GM19043 (cell line): Measurements from ENCODE around the gene GUCY2D.
"Not testable (repeated sequence)": the region's sequence is repeated elsewhere in the genome, so short reads cannot be mapped to it uniquely, and the experiment has no call there.

Experiments
- ATAC-seq: cut with Tn5 transposase; IDR thresholded peaks from one replicate; pipeline ENCODE4 v1.9.1; 2021; ENCODE audit warnings: low read depth; ENCODE audit not compliant: unreplicated experiment

Gene GUCY2D

DNA sequence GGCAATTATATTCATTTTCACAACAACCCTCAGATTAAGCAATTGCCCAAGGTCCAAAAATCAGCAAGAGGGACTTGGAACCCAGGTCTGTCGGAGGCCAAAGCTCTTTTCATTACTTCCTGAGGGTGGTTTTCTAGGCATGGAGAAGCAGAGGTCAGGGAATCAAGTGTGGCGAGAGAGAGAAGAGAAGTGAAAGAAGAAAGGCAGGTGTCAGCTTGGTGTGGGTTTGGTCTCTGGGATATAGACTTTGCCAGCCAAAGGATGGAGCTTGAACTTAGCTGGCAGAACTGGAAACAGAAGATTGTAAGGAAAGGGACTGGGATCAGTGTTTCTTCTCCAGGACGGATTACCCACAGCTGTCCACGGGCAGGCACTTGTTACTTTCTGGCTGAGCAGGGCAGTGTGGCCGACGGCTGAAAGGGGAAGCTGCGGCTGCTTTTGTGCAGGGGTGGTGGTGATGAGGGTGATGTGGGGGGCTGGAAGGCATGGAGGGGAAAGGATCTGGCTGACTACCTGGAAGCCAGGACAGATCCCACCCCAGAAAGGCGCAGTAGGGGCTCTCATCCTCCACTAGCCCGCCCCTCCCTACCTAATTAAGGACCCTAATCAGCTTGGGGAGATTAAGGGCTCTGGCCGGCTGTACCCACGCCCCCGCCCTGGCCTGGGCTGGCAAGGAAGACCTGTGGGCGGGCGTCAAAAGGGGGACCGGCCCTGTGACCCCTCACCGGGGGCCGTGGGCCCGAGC is at the start of gene GUCY2D:
Gene GUCY2D (plus strand): TSS at position 640 of the 745 bp plus-strand sequence. CDS start 433 bp downstream, outside the sequence.
- no peak for ATAC-seq

DNA sequence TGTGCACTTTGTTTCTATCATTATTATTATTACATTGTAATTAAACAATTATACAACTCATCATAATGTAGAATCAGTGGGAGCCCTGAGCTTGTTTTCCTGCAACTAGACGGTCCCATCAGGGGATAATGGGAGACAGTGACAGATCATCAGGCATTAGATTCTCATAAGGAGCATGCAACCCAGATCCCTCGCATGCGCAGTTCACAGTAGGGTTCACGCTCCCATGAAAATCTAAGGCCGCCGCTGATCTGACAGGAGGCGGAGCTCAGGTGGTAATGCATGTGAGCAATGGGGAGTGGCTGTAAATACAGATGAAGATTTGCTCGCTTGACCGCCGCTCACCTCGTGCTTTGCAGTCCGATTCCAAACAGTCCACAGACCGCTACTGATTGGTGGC is 49.1 kb upstream of the GUCY2D start:
- ATAC-seq, result not testable (repeated sequence)

DNA sequence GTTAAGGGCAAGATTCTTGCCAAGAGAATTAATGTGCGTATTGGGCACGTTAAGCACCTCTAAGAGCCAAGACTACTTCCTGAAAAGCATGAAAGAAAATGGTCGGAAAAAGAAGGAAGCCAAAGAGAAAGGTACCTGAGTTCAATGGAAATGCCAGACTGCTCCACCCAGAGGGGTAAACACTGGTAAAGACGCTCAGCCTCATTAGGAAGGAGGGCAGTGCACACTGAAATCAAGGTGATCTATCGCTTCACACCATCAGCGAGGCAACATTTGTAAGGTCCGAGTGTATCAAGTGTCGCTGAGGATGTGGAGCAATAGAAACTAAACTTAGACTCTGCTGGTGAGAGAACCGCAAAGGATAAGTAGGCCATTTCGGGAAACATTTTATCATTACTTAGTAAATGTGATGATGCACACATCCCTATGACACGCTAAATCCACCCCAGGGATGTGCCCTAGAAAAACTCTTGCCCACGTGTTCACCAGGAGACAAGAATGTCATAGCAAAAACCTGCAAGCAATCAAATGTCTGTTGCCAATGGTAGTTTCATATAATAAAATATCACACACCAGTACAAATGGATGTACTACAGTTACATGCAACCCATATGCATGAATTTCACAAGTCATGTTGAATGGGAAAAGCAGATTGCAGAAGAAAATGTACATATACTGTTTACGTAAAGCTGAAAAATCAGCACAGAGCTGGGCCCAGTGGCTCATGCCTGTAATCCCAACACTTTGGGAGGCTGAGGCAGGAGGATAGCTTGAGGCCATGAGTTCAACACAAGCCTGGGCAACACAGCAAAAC is 46.8 kb upstream of the GUCY2D start:
- no peak for ATAC-seq

DNA sequence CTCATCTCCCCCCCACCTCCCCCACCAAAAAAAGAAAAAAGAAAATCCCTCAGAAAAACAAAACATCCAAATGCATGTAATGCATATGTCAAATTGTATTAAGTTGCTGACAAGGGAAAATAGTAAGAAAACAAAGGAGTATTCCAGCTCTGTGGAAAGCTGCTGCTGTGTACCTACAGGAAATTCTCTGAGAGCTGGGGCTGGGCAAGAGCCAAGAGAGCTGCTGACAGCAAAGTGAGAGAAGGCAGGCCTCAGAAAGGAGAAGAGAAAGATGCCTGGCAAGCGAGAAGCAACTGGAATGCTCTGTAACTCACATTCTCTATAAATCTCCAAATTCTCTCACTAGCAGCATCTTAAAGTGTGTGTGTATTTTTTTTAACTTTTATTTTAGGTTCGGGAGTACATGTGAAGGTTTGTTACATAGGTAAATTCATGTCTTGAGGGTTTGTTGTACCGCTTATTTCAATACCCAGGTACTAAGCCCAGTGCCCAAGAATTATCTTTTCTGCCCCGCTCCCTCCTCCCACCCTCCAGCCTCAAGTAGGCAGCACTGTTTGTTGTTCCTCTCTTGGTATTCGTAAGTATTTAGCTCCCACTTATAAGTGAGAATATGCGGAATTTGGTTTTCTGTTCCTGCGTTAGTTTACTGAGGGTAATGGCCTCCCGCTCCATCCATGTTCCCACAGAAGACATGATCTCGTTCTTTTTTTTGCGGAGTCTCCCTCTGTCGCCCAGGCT is 46.0 kb upstream of the GUCY2D start:
- no peak for ATAC-seq

DNA sequence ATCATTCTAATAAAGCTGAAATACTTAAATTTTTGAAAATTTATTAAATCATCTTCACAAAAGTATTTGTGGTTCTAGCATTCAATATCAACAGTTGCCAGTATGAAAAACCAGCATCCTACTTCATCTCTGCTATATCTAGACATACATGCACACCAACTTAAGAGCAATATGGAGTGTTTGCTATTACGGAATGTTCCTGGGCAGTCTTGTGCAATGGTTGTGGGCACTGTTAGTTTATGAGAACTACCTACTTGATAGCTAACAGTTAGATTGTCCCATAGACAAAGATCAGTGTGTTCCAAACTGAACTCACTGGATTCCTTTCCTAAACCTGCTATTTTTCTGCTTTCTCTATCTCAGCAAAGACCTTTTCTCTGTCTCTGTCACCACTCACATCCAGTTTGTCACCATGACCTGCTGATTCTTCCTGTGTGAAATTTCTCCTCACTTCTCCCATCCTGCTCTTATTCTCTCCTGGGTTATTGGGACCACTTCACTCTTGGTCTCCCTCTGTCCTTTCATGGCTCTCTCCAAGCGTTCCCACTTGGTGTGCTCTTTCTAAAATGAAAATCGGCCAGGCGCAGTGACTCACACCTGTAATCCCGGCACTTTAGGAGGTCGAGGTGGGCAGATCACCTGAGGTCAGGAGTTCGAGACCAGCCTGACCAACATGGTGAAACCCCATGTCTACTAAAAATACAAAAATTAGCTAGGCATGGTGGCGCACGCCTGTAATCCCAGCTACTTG is 42.7 kb upstream of the GUCY2D start:
- no peak for ATAC-seq

DNA sequence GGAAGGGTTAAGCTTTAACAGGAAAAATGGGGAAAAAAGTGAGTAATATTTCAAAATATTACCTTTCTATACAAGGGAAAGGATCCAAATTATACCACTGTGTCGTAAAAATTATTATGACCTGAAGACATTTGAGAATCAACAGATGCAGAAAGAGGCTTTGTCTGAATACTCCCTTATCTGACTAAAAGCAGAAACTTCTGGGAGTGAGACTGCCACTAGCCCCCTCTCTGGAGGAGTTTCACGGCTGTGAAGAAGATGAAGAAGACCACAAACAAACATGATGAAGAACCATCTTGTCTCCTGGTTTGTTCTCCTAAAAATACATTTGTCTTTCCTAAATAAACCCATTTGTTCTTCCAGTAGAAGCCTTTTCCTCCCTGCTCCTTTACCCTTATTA is 41.0 kb upstream of the GUCY2D start:
- ATAC-seq, result no peak

DNA sequence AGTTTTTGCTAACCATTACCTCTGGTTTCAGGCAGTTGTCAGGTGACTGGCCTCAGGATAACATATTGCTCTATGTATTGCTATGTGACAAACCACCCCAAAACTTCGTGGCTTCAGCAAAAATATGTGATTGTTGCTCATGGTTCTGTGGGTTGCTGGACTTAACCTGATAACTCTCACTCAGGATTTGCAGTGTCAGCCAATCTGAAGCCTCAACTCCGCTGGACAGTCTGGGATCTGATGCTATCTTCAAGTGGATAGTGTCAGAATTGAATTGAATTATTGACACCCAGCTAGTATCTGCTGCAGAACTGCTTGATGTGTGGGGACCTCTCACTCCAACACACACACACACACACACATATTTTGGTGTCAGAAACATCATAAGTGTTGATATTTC is 34.7 kb upstream of the GUCY2D start:
- ATAC-seq, result no peak

DNA sequence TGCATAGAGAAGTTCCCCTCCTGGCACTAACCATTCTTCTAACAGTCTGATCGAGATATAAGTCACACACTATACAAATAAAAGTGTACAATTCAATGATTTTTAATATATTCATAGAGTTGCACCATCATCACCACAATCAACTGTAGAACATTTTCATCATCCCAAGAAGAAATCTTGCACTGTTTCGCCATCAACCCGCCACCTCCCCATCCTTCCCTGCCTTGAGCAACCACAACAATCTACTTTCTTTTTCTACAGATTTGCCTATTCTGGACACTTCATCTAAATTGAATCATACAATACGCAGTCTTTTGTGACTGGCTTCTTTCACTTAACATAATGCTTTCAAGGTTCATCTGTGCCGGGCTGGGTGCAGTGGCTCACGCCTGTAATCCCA is 33.0 kb upstream of the GUCY2D start:
- ATAC-seq, result no peak

DNA sequence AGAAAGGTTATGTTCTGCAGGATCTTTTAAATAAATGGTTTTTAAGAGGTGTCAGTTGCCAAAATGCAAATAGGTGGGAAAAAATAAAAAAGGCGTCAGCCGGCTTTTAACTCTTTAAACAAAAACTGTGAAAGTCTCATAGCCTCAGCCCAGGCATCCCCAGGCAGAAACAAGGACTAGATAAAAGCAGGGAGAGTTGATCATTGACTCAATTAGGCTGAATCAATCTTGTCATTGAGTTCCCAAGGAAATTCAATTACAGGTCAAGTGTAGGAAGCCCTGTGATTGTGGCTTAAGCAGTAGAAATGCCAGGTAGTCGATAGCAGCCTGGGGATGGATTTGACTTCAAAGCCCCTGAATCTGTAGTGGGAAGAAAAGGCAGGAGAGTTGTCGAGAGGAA is 30.8 kb upstream of the GUCY2D start:
- ATAC-seq, result no peak

DNA sequence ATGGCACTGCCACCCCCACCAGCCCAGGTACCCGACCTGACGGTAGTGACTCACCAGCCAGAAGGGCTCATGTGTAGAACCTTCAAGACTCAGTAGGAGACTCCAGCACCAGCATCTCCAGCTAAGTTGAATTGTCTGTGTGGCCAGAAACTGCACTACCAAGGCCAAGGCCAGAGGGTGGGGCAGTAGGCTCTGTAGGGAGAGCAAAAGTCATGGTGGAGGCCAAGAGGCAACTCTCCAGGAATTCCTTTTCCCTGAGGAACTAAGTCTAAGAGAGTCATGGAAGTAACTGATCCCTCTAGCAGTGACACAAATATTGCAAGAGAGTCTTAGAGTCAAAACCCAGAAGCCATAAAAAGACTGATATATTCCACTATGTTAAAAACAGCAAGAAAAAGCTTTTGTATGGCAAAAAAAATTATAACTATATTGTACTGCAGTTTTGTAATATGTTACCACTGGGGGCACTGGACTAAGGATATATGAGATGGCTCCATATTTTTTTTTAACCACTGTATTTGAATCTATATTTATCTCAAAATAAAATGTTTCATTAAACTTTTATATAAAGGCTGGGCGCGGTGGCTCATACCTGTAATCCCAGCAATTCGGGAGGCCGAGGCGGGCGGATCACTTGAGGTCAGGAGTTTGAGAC is 30.2 kb upstream of the GUCY2D start:
- ATAC-seq, result no peak

DNA sequence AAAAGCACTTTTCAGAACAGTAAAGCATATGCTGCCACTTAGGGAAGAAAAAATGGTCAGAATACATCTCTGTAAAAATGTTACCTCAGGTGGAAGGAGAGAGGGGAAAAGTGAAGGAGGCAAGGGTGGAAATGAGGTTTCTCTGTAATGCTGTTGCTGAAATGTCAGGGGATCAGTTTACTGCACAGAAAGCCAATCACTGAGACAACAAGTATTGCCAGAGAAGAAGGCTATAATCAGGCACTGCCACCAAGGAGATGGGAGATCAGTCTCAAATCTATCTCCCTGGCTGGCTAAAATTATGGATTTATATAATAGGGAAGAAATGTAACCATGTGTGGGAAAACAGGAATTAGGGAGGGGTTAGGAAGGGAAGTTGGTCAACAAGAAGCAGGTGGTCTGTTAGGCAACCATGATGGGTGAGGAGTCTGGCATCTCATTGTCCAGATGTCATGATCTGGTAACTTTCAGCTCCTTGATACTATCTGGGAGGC is 27.7 kb upstream of the GUCY2D start:
- no peak for ATAC-seq

DNA sequence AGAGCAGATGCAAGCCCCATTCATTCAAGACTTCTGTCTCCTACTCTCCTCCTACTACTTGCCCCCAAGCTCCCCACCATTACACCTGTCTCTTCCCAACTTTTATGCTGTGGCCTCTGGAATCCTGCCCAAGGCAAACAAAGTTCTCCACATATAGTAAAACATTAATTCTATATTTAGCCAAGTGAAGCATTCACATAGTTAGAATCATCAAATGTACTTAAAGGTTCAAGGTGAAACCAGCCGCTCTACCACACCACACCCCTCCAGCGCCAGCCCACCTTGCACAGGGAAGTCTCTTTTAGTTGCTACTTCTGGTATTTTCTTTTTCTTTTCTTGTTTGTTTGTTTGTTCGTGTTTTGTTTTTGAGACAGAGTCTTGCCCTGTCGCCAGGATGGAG is 25.4 kb upstream of the GUCY2D start:
- ATAC-seq, result no peak

DNA sequence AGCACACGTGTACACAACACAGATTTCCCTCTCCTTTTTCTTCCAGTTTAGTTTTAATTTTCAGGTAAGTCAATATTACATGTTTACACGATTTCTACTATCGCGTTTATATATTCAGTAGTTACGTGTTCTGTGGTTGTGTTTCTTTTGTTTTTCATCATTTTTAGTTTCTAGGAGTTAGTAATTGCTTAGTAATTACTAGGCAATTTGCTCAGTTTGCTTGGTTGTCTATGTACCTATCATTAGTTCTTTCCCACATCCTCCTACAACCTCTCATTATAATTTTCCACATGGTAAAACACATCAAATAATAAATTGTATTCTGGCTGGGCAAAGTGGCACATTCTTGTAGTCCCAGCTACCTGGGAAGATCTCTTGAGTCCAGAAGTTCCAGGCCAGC is 24.6 kb upstream of the GUCY2D start:
- no peak for ATAC-seq

DNA sequence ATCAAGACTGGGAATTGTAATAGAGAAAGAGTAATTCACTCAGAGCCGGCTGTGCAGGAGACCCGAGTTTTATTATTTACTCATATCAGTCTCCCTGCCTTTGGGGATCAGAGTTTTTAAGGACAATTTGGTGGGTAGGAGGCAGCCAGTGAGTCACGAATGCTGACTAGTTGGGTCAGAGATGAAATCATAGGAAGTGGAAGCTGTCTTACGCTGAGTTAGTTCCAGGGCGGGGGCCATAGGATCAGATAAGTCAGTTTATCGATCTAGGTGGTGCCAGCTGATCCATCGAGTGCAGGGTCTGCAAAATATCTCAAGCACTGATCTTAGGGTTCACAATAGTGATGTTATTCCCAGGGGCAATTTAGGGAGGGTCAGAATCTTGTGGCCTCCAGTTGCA is 20.2 kb upstream of the GUCY2D start:
- ATAC-seq, result no peak

DNA sequence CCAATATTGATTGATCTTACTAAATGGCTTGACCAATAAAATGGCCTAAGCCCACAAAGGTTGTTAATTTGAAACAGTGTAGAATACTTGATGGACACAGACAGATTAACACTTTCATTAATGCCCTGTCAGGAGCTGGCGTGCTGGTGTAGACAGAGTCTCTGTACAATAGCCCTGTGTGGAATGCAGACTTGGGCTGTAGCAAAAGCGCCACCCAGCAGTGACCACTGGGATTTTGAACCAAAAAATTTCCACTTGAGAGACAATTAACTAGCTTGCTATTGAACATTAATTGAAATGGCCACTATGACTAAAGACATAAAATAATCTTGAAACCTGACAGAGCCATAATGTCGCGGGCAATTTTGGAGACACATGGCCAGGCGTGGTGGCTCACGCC is 19.7 kb upstream of the GUCY2D start:
- no peak for ATAC-seq

DNA sequence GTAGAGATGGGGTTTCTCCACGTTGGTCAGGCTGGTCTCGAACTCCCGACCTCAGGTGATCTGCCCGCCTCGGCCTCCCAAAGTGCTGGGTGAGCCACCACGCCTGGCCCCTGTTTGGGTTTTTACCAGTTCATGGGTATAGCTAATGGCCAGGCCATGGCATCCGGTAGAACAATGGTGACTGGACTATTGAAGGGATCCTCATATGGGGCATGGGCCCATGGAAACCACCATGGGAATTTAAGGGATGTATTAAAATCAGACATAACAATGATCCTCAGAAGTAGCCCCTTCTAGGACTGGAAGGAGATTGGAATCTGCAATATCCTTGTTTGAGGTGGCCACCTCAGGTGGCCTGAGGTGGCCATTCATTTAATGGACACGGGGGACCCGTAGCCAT is 17.5 kb upstream of the GUCY2D start:
- ATAC-seq, result no peak

DNA sequence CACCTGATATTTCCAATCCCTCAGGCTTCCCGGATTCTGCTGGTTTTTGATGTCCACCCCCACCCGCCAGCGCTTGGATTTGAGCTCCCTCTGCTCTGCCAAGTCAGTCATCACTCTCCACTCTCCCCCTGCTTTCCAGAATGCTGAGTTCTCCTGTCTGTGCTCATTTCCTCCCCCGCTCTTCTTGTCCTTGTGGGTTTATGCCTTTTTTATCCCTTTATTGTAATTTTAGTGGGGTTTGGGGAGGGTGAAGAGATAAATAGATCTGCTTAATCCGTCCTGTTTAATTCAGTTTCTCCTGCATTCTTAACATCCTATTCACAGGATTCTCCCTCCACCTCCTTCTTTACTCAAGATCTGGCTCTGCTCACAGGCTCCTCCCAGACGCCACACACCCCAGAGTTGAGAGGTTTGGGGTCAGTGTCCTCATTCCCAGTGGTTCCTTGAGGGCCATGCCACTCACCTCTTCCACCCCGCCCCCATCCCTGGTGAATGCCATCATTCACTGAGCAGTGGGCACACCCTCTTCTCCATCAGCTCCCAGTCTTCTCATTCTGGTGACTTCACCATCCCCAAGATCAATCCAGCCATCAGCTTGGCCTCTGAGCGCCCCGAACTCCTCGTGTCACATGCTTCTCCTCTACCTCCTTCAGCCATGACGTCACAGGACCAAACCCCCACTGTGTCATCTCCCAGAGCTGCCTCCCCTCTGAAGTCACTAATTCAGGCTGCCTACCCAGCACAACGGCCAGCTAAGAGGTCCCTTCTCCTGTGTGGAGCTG is 15.1 kb upstream of the GUCY2D start:
- ATAC-seq, result no peak

DNA sequence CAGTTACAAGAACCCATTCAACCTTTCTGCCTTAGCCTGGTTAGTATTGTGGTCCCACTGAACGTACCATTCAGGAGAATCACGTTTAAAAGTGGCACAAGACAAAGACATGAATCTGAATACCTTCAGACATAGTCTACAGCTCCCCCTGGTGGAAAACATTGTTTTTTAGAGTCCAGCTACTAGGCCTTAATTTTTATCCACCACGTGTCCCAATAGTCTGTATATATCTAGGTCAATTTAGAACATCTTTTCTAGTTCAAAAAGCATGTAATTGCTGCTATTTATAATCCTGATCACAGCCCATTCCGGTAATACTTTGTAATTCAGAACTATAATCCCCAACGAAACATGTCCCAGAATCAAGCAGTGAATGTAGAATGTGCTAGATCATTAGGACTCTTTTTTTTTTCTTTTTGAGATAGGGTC is 13.7 kb upstream of the GUCY2D start:
- ATAC-seq, result no peak
